ENCODE measurements around the gene TMEM223. TPM values are rescaled to one million over a fixed set of nuclear protein-coding genes. Genes with fewer than 3 reads are reported as not detected.
"Not testable (repeated sequence)": the region's sequence is repeated elsewhere in the genome, so short reads cannot be mapped to it uniquely, and the experiment has no call there.

Gene TMEM223
- polyA plus RNA-seq, 1 donor, result 25.0 TPM

- DNase-seq, result peak; percentile 51
Measured at GRCh38 chr11:62804310-62805075, 12.7 kb upstream of the TMEM223 start.

GRCh38 chr11:62801071-62801470 lies 9.3 kb upstream of the TMEM223 start:
- DNase-seq, result no peak

- no peak for DNase-seq
Measured at GRCh38 chr11:62799486-62799885, 7.7 kb upstream of the TMEM223 start.

GRCh38 chr11:62796281-62796680 lies 4.5 kb upstream of the TMEM223 start:
- no peak for DNase-seq

GRCh38 chr11:62794201-62794775 lies 2.5 kb upstream of the TMEM223 start:
- no peak for DNase-seq

GRCh38 chr11:62792202-62792575 lies 383 bp upstream of the TMEM223 start:
- no peak for DNase-seq

GRCh38 chr11:62789576-62789975 lies 2.2 kb downstream of the TMEM223 start:
- no peak for DNase-seq

GRCh38 chr11:62788991-62789390 lies 2.8 kb downstream of the TMEM223 start:
- DNase-seq, result no peak

- peak; percentile 99 for DNase-seq
Measured at GRCh38 chr11:62787005-62787759, 4.6 kb downstream of the TMEM223 start, which contains the start of gene TMEM179B. TMEM179B (plus strand) TSS chr11:62787402; CDS start chr11:62787432, 30 bp downstream.

- peak; percentile 89 for DNase-seq
Measured at GRCh38 chr11:62786318-62787004, 5.3 kb downstream of the TMEM223 start.

GRCh38 chr11:62782753-62783152 lies 9.1 kb downstream of the TMEM223 start:
- no peak for DNase-seq

GRCh38 chr11:62778441-62778840 lies 13.4 kb downstream of the TMEM223 start:
- no peak for DNase-seq

GRCh38 chr11:62777389-62777788 lies 14.4 kb downstream of the TMEM223 start:
- DNase-seq, result no peak

GRCh38 chr11:62775646-62776045 lies 16.2 kb downstream of the TMEM223 start:
- no peak for DNase-seq

- DNase-seq, result no peak
Measured at GRCh38 chr11:62774407-62774806, 17.4 kb downstream of the TMEM223 start.

- peak; percentile 98 for DNase-seq
Measured at GRCh38 chr11:62771144-62772021, 20.4 kb downstream of the TMEM223 start, which contains the start of gene TAF6L. TAF6L (plus strand) TSS chr11:62771396; CDS start chr11:62775784, 4,388 bp downstream.

GRCh38 chr11:62770778-62771143 lies 21.0 kb downstream of the TMEM223 start:
- DNase-seq, result no peak

- DNase-seq, result not testable (repeated sequence)
Measured at GRCh38 chr11:62760867-62761227, 31.0 kb downstream of the TMEM223 start.

GRCh38 chr11:62757846-62758788 lies 33.7 kb downstream of the TMEM223 start:
- no peak for DNase-seq

GRCh38 chr11:62755086-62755615 lies 36.7 kb downstream of the TMEM223 start:
- no peak for DNase-seq
